NK-92 (cell line): ENCODE data around the gene GPR108.

ENCODE experiments used
- DNase-seq: peaks from one replicate; lab custom pipeline; 2025; ENCODE audit not compliant: unreplicated experiment; lab: John Stamatoyannopoulos, UW

The GPR108 gene

GRCh38 chr19:6682607-6683128 lies 54.7 kb downstream of the GPR108 start:
- no peak for DNase-seq

- no peak for DNase-seq
Observed at GRCh38 chr19:6680141-6680540, 57.2 kb downstream of the GPR108 start.
